ENCODE measurements around the gene TSSK6.

The TSSK6 gene

DNA sequence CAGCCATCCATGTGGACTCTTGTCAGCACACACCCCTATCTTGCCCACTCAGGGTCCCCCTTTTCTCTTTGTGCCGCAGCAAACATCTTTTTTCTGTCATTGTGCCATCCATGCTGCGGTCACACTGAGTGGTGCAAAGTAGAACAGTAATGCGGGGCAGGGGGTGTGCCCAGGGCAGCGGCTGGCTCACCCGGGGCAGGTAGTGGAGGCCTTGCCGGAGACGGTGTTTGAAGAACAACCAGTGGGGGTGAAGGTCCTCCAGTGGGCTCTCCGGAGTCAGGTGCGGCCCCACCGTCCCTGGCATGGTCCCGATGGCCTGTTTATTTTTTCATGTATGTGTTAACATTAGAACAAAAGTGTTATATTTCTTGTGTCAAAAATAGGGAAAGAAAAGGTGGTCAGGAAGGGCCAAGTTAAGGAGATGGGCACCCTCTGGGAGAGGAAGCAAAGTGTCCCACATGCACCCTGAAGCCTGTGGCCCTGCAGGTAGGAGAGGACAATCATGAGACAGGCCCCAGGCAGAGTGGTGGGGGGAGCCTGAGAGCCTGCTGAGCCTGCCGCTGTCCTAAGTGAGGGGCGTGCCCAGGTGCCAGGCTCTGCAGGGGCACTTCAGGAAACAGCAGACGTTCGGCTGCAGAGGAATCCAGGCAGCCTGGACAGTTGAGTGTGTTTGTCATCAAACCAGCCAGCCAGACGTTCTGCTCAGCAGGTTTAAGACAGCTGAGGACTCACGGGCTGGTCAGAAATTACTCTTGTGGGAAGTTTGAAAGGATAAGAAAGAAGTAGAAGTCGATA is 12.3 kb downstream of the TSSK6 start:
- DNase-seq: no peak

DNA sequence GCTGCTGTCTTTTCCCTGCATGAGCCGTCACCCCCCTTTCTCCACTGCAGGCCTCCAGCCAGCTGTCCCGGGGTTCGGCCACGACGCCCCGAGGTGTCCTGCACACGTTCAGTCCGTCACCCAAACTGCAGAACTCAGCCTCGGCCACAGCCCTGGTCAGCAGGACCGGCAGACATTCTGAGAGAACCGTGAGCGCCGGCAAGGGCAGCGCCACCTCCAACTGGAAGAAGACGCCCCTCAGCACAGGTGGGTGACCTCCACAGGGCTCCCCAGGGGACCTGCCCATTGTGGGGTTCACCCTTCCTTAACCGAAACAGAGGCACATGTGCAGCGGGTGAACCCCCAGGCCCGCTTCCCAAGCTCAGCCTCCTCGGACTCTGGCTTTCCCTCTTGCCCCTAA is 13.1 kb downstream of the TSSK6 start:
- DNase-seq: no peak

DNA sequence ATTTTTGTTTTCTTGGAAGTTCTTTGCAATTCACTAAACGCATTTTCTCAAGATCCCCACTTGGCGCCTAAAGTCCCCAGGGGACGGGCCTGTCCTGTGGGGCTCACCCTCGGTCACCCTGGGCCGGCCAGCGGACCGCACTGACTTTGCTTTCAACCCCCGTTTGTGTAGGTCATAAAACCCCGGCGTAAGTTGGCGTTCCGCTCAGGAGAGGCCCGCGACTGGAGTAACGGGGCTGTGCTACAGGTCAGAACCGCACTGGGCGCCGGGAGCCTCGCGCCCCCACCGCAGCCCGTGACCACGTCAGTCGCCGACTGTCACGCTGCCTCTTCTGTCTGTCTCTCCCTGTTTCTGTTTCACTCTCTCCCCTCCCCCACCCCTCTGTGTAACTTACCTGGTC is 13.6 kb downstream of the TSSK6 start:
- no peak for DNase-seq

DNA sequence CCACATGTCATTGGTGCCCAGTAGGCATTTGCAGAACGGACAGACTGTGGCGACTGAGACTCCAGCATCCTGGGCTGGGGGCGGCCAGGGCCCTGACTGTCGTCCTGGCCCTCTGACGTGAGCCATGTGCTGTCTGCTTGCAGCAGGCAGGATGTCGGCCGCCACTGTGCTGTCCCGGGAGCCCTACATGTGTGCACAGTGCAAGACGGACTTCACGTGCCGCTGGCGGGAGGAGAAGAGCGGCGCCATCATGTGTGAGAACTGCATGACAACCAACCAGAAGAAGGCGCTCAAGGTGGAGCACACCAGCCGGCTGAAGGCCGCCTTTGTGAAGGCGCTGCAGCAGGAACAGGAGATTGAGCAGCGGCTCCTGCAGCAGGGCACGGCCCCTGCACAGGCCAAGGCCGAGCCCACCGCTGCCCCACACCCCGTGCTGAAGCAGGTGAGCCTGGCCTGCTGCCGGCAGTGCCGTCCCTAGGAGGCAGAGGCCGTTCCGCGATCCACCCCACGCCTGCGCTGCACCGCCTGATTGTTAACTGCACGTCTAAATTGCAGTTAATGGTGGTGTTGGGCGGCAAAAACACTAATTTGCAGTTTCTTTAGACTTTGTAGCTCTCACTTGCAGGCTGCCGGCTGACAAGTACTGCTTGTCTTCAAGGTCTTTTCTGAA is 14.2 kb downstream of the TSSK6 start:
- DNase-seq: no peak

DNA sequence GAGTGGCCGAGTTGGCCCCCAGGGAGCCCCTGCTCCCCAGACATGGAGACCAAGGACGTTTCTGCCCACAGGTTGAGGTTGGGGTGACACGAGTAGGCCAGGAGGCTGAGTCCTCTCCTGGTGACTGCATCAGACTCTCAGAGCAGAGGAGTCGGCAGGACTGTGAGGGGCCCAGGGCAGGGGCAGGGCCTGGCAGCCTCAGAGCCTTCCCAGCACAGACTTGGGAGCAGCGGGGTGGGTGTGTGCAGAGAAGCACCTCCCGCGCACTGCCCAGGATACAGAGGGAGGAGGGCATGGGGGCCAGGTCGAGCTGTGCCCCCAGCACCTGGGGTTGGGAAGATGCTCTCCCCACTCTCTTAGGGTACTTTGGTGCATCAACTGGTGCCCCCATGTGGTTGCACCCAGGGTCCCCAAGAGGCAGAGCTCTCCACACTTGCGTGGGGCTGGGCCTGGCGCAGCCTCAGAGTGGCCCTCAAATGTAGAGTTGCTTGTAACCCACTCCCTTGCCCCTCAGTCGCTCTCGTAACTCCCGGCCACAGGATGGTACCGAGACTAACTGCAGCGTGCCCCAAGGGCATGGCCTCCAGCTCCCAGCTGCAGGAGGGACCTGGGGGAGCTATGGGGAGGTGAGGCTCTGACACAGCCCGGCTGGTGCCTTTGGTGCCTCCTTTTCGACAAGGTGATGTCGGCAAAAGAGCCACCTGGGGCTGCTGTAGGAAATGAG is 15.9 kb downstream of the TSSK6 start:
- no peak for DNase-seq

DNA sequence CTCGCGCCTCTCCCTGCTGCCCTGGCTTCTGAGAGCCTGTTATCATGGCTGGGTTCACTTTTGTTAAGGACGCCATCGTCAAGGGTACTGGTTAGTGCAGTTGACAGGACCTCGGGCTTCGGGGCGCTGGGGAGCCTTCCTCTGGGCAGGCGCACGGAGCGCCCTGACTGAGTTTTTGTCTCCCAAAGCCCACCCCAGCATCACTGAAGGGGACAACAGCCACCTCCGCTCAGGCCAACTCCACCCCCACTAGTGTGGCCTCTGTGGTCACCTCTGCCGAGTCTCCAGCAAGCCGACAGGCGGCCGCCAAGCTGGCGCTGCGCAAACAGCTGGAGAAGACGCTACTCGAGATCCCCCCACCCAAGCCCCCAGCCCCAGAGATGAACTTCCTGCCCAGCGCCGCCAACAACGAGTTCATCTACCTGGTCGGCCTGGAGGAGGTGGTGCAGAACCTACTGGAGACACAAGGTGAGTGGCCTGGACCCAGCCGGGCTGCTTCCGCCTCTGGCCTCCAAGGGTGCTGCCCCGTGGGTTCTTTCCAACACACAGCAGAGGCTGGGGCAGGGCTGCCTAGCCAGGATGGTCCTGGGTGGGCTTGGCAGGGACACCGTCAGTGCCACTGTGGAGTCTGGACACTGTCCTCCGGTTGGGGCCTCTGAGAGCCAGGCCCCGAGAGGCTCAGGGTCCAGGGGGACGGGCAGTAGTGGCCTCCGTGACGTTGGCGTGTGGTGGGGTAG is 16.9 kb downstream of the TSSK6 start:
- no peak for DNase-seq

DNA sequence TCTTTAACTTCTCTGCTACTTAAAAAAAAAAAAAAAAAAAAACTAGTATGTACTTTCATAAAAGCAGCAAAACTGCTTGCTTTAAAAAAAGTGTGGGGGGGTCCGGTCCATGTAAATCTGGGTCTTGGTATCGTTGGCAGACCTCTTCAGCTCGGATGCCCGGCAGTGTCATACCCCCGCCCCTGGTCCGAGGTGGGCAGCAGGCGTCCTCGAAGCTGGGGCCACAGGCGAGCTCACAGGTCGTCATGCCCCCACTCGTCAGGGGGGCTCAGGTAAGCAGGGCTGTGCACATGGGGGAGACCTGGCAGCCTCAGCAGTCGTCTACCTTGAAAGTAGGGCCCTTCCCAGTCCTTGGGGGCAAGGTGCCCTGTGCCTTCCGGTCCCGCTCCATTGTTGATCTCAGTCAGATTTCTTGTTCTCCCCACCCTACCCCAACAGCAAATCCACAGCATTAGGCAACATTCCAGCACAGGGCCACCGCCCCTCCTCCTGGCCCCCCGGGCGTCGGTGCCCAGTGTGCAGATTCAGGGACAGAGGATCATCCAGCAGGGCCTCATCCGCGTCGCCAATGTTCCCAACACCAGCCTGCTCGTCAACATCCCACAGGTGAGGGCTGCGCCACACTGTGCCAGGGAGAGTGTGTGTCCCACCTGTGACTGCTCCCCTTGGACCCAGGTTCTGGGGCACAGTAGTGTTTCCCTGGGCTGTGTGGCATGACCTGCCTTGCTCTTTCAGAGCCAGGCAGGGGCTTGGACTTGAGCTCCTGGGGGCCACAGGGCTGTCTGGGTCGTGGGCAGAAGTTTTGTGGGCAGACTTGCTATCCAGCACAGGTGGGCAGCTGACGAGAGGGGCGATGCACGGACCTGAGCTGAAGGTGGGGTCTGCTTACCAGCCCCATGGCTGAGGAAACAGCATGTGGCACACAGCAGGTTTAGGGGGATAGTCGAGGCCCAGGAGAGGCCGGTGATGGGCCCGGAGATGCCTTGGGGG is 19.4 kb downstream of the TSSK6 start:
- no peak for DNase-seq

DNA sequence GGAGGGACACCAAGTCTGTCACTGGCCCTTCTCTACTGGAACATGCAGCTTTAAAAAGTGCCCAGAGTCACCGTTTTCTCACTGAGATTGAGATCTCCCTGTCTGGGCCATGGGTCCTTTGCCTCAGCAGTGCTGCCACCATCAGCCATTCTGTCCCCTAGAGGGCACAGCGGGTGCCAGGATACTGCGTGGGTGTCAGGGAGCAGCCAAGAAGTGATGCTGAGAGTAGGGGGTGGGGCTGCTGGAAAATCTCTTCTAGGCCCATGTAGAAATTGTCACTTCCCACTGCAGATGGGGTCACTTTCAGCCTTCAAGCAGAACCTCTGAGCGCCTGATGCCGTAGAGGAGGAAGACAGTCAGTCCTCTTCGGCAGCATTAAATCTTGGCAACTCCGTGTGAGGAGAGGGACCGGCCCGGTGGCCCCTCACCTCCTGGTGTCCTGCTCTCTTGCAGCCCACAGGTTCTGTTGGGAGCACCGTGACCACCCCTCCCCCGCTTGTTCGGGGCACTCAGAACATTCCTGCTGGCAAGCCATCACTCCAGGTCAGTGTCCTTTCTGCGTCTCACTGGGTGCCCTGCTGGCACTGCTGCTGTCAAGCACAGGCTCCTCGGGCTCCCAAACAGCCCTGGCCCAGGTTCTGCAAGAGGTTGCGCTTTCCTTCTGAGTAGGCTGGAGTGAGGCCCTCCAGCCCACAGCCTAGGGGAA is 21.4 kb downstream of the TSSK6 start:
- DNase-seq: no peak

DNA sequence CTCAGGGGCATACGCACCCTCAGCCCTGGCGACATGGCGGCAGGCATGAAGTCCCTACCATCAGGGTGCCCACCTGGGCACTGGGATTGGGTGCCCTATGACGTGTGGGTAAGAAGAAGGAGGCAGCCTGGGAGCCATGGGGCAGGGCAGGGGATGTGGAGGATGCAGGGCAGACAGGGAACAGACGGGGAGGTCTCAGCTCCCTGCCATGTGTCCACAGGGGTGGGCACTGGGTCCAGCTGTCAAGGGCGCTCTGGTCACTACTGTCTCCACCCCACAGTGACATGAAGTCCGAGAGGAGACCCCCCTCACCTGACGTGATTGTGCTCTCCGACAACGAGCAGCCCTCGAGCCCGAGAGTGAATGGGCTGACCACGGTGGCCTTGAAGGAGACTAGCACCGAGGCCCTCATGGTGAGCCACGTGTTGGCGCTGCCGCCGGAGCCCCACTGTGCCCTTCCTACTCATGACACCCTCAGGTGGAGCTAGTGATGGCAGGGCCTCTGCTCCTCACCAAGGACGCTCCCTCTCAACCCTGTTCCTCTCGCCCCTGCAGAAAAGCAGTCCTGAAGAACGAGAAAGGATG is 23.2 kb downstream of the TSSK6 start:
- DNase-seq: no peak

DNA sequence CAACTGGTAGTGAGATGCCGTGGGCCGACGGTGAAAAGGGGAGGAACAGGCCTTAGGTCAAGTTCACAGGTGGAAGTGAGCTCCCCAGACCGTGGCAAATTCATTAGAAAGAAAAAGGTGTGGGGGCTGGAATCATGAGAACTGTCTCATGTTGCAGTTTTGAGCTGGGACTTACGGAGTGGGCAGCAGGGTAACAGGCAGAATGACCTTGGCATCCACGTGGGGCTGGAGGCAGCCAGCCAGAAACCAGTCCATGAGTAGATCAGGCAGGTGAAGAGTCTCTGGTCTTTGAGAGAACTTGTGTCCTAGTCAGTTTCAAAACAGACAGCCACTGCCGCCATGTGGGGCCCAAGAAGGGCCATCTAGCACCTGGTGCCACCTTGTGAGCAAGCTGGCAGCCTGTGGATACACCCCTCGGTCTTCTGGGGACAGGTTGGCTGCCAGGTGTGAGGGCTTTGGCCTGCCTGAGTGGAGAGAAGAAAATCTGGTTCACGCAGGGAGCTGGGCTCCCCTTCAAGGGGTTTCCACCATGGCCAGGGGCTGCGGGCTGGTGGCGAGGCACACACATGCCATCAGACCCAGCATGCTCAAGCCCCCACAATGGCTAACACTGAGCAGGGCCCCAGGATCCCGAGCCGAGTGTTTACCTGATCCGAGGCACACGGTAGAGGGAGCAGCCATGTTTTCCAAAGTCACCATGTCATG is 23.9 kb downstream of the TSSK6 start:
- no peak for DNase-seq

DNA sequence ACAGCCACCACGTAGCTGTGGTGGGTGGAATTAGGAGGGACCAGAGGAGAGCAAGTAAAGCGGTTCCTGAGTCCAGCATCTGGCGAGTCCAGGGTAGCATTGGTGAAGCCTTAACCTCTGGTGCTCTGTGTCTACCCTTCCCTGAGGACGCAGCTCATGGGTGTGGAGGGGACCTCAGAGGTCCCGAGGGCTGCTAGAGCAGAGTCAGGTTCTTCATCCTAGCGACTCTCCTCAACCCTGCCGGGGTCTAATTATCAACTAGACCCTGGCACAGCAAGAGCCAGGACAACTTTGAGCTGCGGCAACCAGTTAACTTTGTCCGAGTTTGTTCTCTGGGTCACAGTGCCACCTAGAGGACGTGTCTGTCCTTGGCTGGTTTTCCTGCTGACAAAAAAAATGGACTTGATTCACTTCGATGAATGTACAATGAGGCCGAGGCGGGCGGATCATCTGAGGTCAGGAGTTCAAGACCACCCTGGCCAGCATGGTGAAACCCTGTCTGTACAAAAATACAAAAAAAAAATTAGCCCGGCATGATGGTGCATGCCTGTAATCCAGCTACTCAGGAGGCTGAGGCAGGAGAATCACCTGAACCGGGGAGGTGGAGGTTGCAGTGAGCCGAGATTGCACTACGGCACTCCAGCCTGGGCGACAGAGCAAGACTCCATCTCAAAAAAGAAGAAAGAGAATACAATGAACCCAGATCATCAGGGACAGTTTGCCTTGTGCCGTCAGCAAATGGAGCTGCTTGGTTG is 25.0 kb downstream of the TSSK6 start:
- DNase-seq: peak; percentile 78

DNA sequence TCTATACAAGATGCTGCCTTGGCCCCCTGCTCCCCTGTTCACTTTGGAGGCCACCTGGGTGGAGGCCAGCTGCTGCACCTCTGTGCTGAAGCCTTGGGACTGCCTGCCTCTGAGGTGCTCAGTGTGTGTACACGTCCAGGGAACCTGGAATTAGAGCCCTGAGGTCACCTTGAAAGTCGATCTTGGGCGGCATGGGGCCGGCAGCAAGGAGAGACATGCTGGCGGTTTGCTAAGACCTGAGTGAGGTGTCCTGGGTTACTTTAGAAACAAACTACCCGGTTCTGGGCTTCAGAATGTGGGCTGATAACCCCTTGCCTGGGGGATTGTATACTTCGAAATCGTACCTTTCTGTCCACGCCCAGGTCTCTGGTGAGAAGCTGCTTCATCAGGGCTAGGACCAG is 25.5 kb downstream of the TSSK6 start:
- no peak for DNase-seq

DNA sequence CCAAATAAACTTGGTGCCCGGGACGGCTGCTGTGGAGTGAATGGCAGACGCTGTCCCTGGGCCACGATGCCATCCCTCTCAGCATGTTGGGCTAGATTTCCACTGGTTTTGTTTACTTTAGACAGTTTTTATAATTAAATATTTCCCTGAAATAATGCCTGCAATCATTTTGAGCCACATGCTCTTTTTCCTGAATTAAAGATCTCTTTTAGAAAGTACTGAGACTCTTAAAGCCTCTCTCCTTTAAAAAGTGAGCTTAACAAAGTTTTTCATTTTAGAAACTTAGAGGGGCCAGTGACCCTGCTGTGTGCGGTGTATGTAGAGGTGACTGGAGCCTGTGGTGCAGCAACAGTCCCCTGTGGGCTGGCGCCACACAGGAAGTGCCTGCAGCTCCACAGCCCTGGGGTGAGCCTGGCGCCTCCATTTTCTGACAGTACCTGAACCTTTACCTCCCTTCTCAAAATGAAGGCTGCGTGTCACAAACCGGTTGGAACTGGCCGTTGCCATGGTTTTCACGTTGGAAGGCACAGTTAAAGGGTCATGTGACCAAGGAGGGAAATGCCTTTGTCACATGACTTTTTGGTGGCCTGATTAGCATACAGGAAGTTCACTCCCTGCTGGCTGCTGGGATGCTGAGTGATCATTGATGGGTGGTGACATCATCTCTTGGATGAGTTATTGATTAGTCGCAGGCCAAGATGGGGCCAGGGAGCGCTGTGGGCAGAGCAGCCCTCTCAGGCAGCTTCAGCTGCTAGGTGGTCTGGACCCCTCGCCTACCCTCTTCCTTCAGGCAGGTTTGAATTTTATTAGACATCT is 26.3 kb downstream of the TSSK6 start:
- peak; percentile 88 for DNase-seq

DNA sequence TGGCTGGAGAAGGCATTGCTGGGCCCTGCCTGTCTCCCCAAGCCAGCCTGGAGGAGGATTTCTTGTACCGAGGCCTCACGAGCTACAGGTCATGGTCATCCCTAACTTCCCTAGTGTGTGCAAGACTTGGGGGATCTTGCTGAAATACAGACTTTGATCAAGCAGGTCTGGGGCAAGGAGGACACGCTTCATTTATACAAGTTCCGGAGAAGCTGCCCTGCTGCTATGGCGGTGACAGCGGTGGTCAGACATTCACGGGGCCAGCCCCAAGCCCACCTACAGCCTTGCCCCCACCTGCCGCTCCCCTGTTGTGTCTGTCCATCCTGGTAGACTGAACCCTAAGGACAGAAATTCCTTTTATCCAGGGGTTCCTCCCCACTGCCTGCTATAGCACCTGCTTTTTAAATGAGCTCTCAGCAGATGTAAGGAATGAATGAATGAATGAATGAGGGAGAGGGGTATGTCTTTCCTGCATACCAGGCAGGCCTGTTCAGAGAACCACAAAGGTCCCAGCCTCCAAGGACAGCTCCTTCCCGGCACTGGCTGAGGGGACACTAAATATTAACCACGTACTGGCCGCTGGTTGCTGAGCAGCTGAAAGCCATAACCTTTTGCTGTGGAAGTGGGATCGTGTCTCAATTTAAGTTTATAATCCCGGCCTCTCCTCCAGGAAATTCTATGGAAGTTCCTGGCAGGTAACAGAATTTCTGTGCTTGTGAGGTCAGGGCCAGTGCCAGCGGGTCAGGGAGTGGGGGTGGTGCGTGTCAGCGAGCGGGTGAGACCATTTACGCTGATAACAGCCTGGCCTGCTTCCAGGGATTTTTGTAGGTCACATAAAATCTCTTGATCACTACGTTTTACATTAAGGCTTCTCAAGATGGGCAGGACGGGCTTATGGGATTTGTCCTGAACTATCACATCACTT is 27.1 kb downstream of the TSSK6 start:
- DNase-seq: no peak

DNA sequence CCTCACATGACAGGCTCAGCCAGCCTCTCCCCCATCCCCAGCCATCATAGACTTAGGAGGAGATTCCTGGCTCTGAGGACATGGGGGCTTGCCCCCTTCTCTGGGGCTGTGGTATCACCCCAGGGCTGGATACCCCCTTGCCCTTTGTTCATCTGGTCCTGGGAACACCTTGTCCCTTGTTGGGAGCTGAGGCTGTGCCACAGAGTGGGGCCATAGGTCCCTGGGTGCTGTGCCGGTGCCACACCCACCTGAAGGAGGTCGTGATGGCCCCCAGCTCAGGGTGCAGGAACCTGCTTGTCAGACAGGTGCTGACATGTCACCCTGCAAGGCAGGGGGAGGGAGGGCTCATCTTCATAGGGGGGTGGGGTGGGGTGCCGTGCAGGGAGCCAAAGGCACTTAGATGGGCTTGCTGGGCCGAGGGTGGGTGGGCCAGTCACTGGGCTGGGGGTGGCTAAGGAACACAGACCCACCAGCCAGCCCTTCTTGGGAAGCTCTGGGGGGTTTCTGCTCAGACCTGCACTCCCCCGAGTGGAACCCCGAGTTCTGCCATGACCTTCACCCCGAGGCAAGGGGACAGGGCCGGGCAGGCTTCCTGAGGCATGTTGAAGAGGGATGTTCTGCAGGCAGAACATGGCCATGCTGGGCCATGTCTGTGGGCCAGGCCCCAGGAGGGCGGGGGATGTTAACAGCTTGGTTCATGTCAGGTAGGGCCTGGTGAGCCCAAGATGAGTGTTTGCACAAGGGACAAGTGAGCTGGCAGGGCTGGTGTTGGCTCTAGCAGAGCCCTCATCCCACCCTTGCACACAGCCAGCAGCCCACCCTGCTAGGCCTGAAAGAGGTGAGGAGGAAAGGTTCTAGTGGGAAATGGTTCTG is 28.0 kb downstream of the TSSK6 start:
- no peak for DNase-seq
